ENCODE results near the gene SSBP2.

Gene SSBP2

DNA sequence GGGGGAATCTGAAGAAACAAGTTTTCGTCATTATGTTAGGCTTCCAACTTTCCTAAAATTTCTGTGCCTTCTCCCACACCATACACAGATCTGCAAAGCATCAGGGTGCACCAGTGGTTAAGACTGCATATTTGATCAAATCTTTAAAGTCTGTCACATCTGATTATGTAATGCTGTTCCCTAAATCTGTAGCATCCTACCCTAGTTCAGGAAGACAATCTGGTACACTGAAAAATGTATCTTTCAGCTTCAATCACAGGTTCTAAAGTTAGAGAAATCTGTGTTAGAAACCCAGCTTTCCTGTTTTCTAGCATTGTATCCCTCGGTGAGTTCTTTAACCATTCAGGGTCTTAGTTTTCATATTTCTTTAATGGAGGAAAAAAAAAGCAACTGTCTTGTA lies 3.9 kb downstream of the SSBP2 start:
- Histone ChIP-seq H3K36me3 (ENCODE audit: insufficient read depth, low read length) (no peaks in the 10 kb centered on the region), H3K4me3 (ENCODE audit: low read depth, low read length) (no peak overlapping the region), H3K79me2 (ENCODE audit: control insufficient read depth, insufficient read depth, low read length, unreplicated experiment) (peaks cover 23% of the 10 kb centered on the region), H3K4me1 (ENCODE audit: control insufficient read depth, insufficient read depth, low read length, unreplicated experiment) (peaks cover 14% of the 10 kb centered on the region), H2AFZ (ENCODE audit: low read length, unreplicated experiment) (no peak overlapping the region), H3K27me3 (ENCODE audit: insufficient read depth, low read length) (no peaks in the 10 kb centered on the region), H3K27ac (ENCODE audit: low read depth, low read length) (no peak overlapping the region)

DNA sequence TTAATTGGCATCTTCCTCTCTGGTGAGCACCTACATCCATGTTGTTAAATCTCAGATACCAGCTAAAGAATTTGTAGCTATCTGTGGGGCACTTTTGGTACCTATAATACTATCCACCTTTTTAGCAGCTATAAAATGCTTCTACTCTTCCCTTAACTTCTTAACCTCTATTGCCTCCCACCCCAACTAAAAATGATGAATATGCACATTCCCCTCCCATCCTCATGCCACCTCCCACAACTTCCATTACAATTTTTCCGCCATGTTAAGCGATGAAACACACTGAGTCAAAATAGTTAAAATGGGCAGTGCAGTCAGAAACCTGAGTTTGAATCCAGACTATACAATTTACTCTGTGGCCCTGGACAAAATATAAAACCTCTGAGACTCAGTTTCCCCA lies 10.1 kb downstream of the SSBP2 start:
- Histone ChIP-seq H3K27me3 (ENCODE audit: insufficient read depth, low read length) (no peaks in the 10 kb centered on the region), H3K36me3 (ENCODE audit: insufficient read depth, low read length) (no peaks in the 10 kb centered on the region), H3K79me2 (ENCODE audit: control insufficient read depth, insufficient read depth, low read length, unreplicated experiment) (peaks cover 5% of the 10 kb centered on the region)

DNA sequence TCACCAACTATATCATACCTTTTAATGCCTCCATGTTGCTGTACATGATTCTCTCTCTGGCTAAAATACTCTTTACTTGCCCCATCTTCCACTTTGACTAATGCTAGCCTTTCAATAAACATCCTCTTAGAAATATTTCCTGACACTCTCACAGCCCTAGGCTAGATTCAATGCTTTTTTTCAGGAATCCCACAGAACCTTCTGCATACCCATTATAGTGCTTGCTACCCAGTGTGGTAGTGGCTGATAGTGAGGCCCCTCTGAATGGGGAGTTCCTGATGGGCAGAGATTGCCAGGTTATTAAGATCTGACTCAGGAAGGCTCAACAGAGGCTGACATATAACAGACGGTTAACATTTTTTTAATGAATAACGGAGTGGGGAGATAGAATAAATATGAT lies 11.6 kb downstream of the SSBP2 start:
- Histone ChIP-seq H3K4me1 (ENCODE audit: control insufficient read depth, insufficient read depth, low read length, unreplicated experiment) (no peaks in the 10 kb centered on the region), H3K4me3 (ENCODE audit: low read depth, low read length) (no peak overlapping the region), H3K36me3 (ENCODE audit: insufficient read depth, low read length) (no peaks in the 10 kb centered on the region), H3K27ac (ENCODE audit: low read depth, low read length) (no peak overlapping the region), H3K27me3 (ENCODE audit: insufficient read depth, low read length) (no peaks in the 10 kb centered on the region), H2AFZ (ENCODE audit: low read length, unreplicated experiment) (no peak overlapping the region), H3K79me2 (ENCODE audit: control insufficient read depth, insufficient read depth, low read length, unreplicated experiment) (peaks cover 3% of the 10 kb centered on the region)

More for the DNA sequence above, 10.1 kb downstream of the SSBP2 start:
- Histone ChIP-seq H3K4me3 (ENCODE audit: low read depth, low read length) (no peak overlapping the region), H3K4me1 (ENCODE audit: control insufficient read depth, insufficient read depth, low read length, unreplicated experiment) (no peaks in the 10 kb centered on the region), H3K27ac (ENCODE audit: low read depth, low read length) (no peak overlapping the region), H2AFZ (ENCODE audit: low read length, unreplicated experiment) (no peak overlapping the region)

DNA sequence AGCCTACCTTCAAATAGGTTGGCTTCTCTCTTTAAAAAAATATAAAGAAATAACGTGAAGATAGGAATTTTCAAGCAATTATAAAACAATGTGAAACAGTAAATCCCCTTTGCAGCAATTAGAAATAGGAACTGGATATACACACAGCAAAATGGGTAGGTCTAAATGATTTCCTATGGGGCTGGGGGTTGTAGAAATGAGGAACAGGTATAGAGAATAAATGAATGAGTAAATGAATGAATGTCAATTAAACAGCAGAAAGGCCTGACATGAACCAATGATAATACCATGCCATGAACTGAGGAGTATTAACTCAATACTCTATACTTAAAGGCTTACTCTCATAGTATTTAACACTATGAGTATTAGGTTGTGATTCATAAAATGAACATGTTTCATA lies 21.6 kb downstream of the SSBP2 start:
- no peak overlapping the region for H2AFZ ChIP-seq (ENCODE audit: low read length, unreplicated experiment)
- H3K27ac ChIP-seq (ENCODE audit: low read depth, low read length) = no peak overlapping the region
- no peaks in the 10 kb centered on the region for H3K36me3 ChIP-seq (ENCODE audit: insufficient read depth, low read length)
- no peaks in the 10 kb centered on the region for H3K79me2 ChIP-seq (ENCODE audit: control insufficient read depth, insufficient read depth, low read length, unreplicated experiment)
- H3K4me1 ChIP-seq (ENCODE audit: control insufficient read depth, insufficient read depth, low read length, unreplicated experiment) = no peaks in the 10 kb centered on the region
- H3K4me3 ChIP-seq (ENCODE audit: low read depth, low read length) = no peak overlapping the region
- H3K27me3 ChIP-seq (ENCODE audit: insufficient read depth, low read length) = no peaks in the 10 kb centered on the region

DNA sequence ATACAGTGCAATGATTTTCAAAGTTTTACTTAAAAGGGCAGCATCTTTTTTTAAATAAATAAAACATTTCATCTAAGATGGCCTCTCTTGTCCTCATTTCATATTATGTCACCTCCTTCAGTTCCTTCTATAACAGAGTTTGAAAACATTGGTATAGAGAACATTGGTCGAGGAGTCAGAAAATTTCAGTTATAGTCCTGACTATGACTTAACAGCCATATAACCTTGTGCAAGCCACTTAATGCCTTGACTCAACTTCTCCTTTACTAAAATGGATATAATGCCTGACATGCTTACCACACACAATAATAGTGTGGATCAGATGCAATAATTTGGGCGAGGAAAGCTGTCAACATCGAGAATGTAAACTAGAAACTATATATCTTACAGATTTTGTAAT lies 22.6 kb downstream of the SSBP2 start:
- Histone ChIP-seq H3K36me3 (ENCODE audit: insufficient read depth, low read length) (no peaks in the 10 kb centered on the region), H3K27me3 (ENCODE audit: insufficient read depth, low read length) (no peaks in the 10 kb centered on the region), H2AFZ (ENCODE audit: low read length, unreplicated experiment) (no peak overlapping the region), H3K4me1 (ENCODE audit: control insufficient read depth, insufficient read depth, low read length, unreplicated experiment) (no peaks in the 10 kb centered on the region), H3K79me2 (ENCODE audit: control insufficient read depth, insufficient read depth, low read length, unreplicated experiment) (peaks cover 4% of the 10 kb centered on the region), H3K4me3 (ENCODE audit: low read depth, low read length) (no peak overlapping the region), H3K27ac (ENCODE audit: low read depth, low read length) (no peak overlapping the region)

- Histone ChIP-seq H3K4me1 (ENCODE audit: control insufficient read depth, insufficient read depth, low read length, unreplicated experiment) (peaks cover 9% of the 10 kb centered on the region), H3K79me2 (ENCODE audit: control insufficient read depth, insufficient read depth, low read length, unreplicated experiment) (peaks cover 9% of the 10 kb centered on the region), H3K27ac (ENCODE audit: low read depth, low read length) (no peak overlapping the region), H3K4me3 (ENCODE audit: low read depth, low read length) (no peak overlapping the region), H3K36me3 (ENCODE audit: insufficient read depth, low read length) (no peaks in the 10 kb centered on the region), H2AFZ (ENCODE audit: low read length, unreplicated experiment) (no peak overlapping the region), H3K27me3 (ENCODE audit: insufficient read depth, low read length) (no peaks in the 10 kb centered on the region)
Measured at GRCh38 chr5:81726297-81726696, 24.6 kb downstream of the SSBP2 start.

- Histone ChIP-seq H3K79me2 (ENCODE audit: control insufficient read depth, insufficient read depth, low read length, unreplicated experiment) (peaks cover 16% of the 10 kb centered on the region), H2AFZ (ENCODE audit: low read length, unreplicated experiment) (no peak overlapping the region), H3K27me3 (ENCODE audit: insufficient read depth, low read length) (no peaks in the 10 kb centered on the region), H3K4me3 (ENCODE audit: low read depth, low read length) (no peak overlapping the region), H3K27ac (ENCODE audit: low read depth, low read length) (no peak overlapping the region), H3K4me1 (ENCODE audit: control insufficient read depth, insufficient read depth, low read length, unreplicated experiment) (peaks cover 19% of the 10 kb centered on the region), H3K36me3 (ENCODE audit: insufficient read depth, low read length) (no peaks in the 10 kb centered on the region)
Measured at GRCh38 chr5:81724571-81724970, 26.3 kb downstream of the SSBP2 start.

DNA sequence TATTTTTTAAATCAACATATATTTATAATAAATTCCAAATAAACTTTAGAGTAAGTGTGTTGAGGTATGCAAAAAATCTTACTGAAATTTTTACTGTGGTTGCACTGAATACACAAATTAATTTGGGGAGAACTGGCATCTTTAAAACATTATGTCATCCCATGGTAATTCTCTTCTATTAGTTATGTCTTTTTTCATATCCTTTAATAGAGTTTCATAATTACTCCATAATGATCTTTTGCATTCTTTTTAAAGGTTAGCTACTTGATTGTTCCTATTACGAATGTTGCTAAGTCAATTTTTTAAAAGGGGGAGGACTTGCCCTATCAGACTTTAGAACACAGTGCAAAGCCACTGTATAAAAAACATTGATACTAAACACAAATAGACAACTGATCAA lies 26.8 kb downstream of the SSBP2 start:
- H3K27me3 ChIP-seq (ENCODE audit: insufficient read depth, low read length) = no peaks in the 10 kb centered on the region
- H3K4me3 ChIP-seq (ENCODE audit: low read depth, low read length) = no peak overlapping the region
- peaks cover 18% of the 10 kb centered on the region for H3K79me2 ChIP-seq (ENCODE audit: control insufficient read depth, insufficient read depth, low read length, unreplicated experiment)
- H2AFZ ChIP-seq (ENCODE audit: low read length, unreplicated experiment) = no peak overlapping the region
- no peaks in the 10 kb centered on the region for H3K36me3 ChIP-seq (ENCODE audit: insufficient read depth, low read length)
- H3K27ac ChIP-seq (ENCODE audit: low read depth, low read length) = no peak overlapping the region
- H3K4me1 ChIP-seq (ENCODE audit: control insufficient read depth, insufficient read depth, low read length, unreplicated experiment) = peaks cover 19% of the 10 kb centered on the region

DNA sequence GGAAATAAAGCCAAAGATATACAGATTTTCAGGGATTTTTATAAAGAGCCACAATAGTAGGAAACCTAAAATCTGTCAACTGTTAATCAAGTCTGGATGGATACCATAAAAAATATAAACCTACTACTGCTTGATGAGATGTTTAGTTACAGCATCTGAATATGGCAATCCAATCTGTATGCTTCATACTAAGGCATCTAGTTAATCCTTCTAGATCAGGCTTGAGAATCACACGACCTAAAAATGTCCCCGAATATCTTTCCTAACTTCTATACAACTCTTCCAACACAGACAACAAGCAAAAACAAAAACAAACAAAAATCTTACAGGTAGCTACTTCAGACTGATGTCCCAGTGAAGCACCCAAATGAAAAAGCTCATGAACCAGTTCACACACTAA lies 29.8 kb downstream of the SSBP2 start:
- H3K27me3 ChIP-seq (ENCODE audit: insufficient read depth, low read length) = no peaks in the 10 kb centered on the region
- peak overlapping the region; percentile 29 for H3K4me3 ChIP-seq (ENCODE audit: low read depth, low read length)
- H3K4me1 ChIP-seq (ENCODE audit: control insufficient read depth, insufficient read depth, low read length, unreplicated experiment) = peaks cover 30% of the 10 kb centered on the region
- no peaks in the 10 kb centered on the region for H3K36me3 ChIP-seq (ENCODE audit: insufficient read depth, low read length)
- H2AFZ ChIP-seq (ENCODE audit: low read length, unreplicated experiment) = peak overlapping the region; percentile 9
- no peak overlapping the region for H3K27ac ChIP-seq (ENCODE audit: low read depth, low read length)
- H3K79me2 ChIP-seq (ENCODE audit: control insufficient read depth, insufficient read depth, low read length, unreplicated experiment) = peaks cover 18% of the 10 kb centered on the region

GRCh38 chr5:81719743-81720345 lies 31.1 kb downstream of the SSBP2 start:
- Histone ChIP-seq H3K4me3 (ENCODE audit: low read depth, low read length) (no peak overlapping the region), H3K79me2 (ENCODE audit: control insufficient read depth, insufficient read depth, low read length, unreplicated experiment) (peaks cover 18% of the 10 kb centered on the region), H3K4me1 (ENCODE audit: control insufficient read depth, insufficient read depth, low read length, unreplicated experiment) (peaks cover 30% of the 10 kb centered on the region), H3K27ac (ENCODE audit: low read depth, low read length) (no peak overlapping the region), H2AFZ (ENCODE audit: low read length, unreplicated experiment) (no peak overlapping the region), H3K27me3 (ENCODE audit: insufficient read depth, low read length) (no peaks in the 10 kb centered on the region), H3K36me3 (ENCODE audit: insufficient read depth, low read length) (no peaks in the 10 kb centered on the region)

GRCh38 chr5:81718300-81718699 lies 32.6 kb downstream of the SSBP2 start:
- Histone ChIP-seq H3K27me3 (ENCODE audit: insufficient read depth, low read length) (no peaks in the 10 kb centered on the region), H2AFZ (ENCODE audit: low read length, unreplicated experiment) (peak overlapping the region; percentile 33), H3K36me3 (ENCODE audit: insufficient read depth, low read length) (no peaks in the 10 kb centered on the region), H3K4me3 (ENCODE audit: low read depth, low read length) (no peak overlapping the region), H3K27ac (ENCODE audit: low read depth, low read length) (no peak overlapping the region), H3K79me2 (ENCODE audit: control insufficient read depth, insufficient read depth, low read length, unreplicated experiment) (peaks cover 14% of the 10 kb centered on the region), H3K4me1 (ENCODE audit: control insufficient read depth, insufficient read depth, low read length, unreplicated experiment) (peaks cover 30% of the 10 kb centered on the region)
